MM.1S (cell line): ENCODE data around the gene ERMAP.

ENCODE experiments used
- CTCF ChIP-seq: fragments of 300-600 bp; sonication (generic); IDR thresholded peaks from 2 replicates; pipeline ENCODE4 v1.5.1; 2016; ENCODE audit warnings: antibody characterized with exemption, low read length, mixed read lengths
- EZH2phosphoT487 ChIP-seq: fragments of 300-600 bp; sonication (generic); IDR thresholded peaks from 2 replicates; pipeline ENCODE4 v1.6.1; 2018; ENCODE audit warnings: antibody characterized with exemption, low read length

GRCh38 chr1:42841010-42841409 lies 24.1 kb downstream of the ERMAP start:
- no peak for TF ChIP-seq CTCF
- TF ChIP-seq EZH2phosphoT487 = no peak
